H9 (cell line): ENCODE results near the gene CEBPZ. TPM values are rescaled to one million over a fixed set of nuclear protein-coding genes. Genes with fewer than 3 reads are reported as not detected.

Experiments used
- DNase-seq: peaks from one replicate; pipeline ENCODE4 v3.0.0-alpha.2; 2017
- H2AFZ ChIP-seq: one replicate; pipeline ENCODE4 v1.6.1; 2013; ENCODE audit warnings: mild to moderate bottlenecking, low read length, control low read depth, moderate library complexity
- H2AK5ac ChIP-seq: 2 replicates; pipeline ENCODE4 v1.6.1; 2013; ENCODE audit warnings: low read length, control low read depth, mixed read lengths; ENCODE audit not compliant: insufficient read length
- H2BK120ac ChIP-seq: one replicate; pipeline ENCODE4 v1.6.1; 2013; ENCODE audit warnings: low read depth, mild to moderate bottlenecking, low read length, control low read depth, inconsistent platforms; ENCODE audit not compliant: poor library complexity, severe bottlenecking
- H2BK12ac ChIP-seq: 2 replicates; pipeline ENCODE4 v1.6.1; 2013; ENCODE audit warnings: low read length, control low read depth, mixed read lengths, low read depth; ENCODE audit not compliant: insufficient read length
- H2BK15ac ChIP-seq: 2 replicates; pipeline ENCODE4 v1.6.1; 2013; ENCODE audit warnings: low read depth, low read length, control low read depth
- H2BK20ac ChIP-seq: one replicate; pipeline ENCODE4 v1.6.1; 2013; ENCODE audit warnings: low read depth, mild to moderate bottlenecking, low read length, control low read depth, inconsistent platforms; ENCODE audit not compliant: poor library complexity, severe bottlenecking
- H2BK5ac ChIP-seq: 2 replicates; pipeline ENCODE4 v1.6.1; 2013; ENCODE audit warnings: low read length, control low read depth, mixed read lengths; ENCODE audit not compliant: insufficient read length
- H3K14ac ChIP-seq: 2 replicates; pipeline ENCODE4 v1.6.1; 2013; ENCODE audit warnings: low read length, control low read depth; ENCODE audit not compliant: insufficient read depth
- H3K18ac ChIP-seq: 2 replicates; pipeline ENCODE4 v1.6.1; 2013; ENCODE audit warnings: low read depth, mild to moderate bottlenecking, mixed read lengths, low read length, control low read depth; ENCODE audit not compliant: insufficient read length
- H3K23ac ChIP-seq: 2 replicates; pipeline ENCODE4 v1.6.1; 2013; ENCODE audit warnings: low read length, control low read depth, mixed read lengths, low read depth; ENCODE audit not compliant: insufficient read length
- H3K23me2 ChIP-seq: 2 replicates; pipeline ENCODE4 v1.6.1; 2013; ENCODE audit warnings: low read depth, mild to moderate bottlenecking, mixed read lengths, low read length, control low read depth; ENCODE audit not compliant: insufficient read length, poor library complexity, severe bottlenecking
- H3K27ac ChIP-seq: 2 replicates; pipeline ENCODE4 v1.5.1; 2013; ENCODE audit warnings: low read length, control low read depth, mixed read lengths, low read depth; ENCODE audit not compliant: insufficient read length
- H3K27me3 ChIP-seq: 2 replicates; pipeline ENCODE4 v1.6.1; 2013; ENCODE audit warnings: low read length, control low read depth, inconsistent platforms; ENCODE audit not compliant: insufficient read depth
- H3K4ac ChIP-seq: 2 replicates; pipeline ENCODE4 v1.6.1; 2013; ENCODE audit warnings: low read depth, mild to moderate bottlenecking, control low read depth, inconsistent platforms, low read length, moderate library complexity
- H3K4me1 ChIP-seq: 2 replicates; pipeline ENCODE4 v1.6.1; 2013; ENCODE audit warnings: low read length, control low read depth, inconsistent platforms; ENCODE audit not compliant: insufficient read depth
- H3K4me2 ChIP-seq: 2 replicates; pipeline ENCODE4 v1.6.1; 2013; ENCODE audit warnings: low read length, control low read depth, mixed read lengths; ENCODE audit not compliant: insufficient read length, insufficient read depth
- H3K56ac ChIP-seq: 2 replicates; pipeline ENCODE4 v1.6.1; 2013; ENCODE audit warnings: low read depth, mild to moderate bottlenecking, mixed read lengths, low read length, control low read depth; ENCODE audit not compliant: insufficient read length
- H3K79me1 ChIP-seq: 2 replicates; pipeline ENCODE4 v1.6.1; 2013; ENCODE audit warnings: low read depth, mild to moderate bottlenecking, moderate library complexity, low read length, control low read depth, inconsistent platforms; ENCODE audit not compliant: insufficient read depth, poor library complexity, severe bottlenecking
- H3K79me2 ChIP-seq: 2 replicates; pipeline ENCODE4 v1.6.1; 2013; ENCODE audit warnings: low read length, control low read depth, inconsistent platforms; ENCODE audit not compliant: insufficient read depth
- H3K9ac ChIP-seq: 2 replicates; pipeline ENCODE4 v1.6.1; 2013; ENCODE audit warnings: low read length, control low read depth, mixed read lengths; ENCODE audit not compliant: insufficient read length; ENCODE audit errors: extremely low read depth
- H3K9me3 ChIP-seq: one replicate; pipeline ENCODE4 v1.6.1; 2013; ENCODE audit warnings: low read depth, low read length, inconsistent platforms; ENCODE audit not compliant: control insufficient read depth
- H3T11ph ChIP-seq: one replicate; pipeline ENCODE4 v1.6.1; 2013; ENCODE audit warnings: mild to moderate bottlenecking, low read length, control low read depth, inconsistent platforms
- H4K20me1 ChIP-seq: one replicate; pipeline ENCODE4 v1.6.1; 2013; ENCODE audit not compliant: control insufficient read depth, insufficient read length, insufficient read depth
- H4K5ac ChIP-seq: 2 replicates; pipeline ENCODE4 v1.6.1; 2013; ENCODE audit warnings: low read depth, mild to moderate bottlenecking, mixed read lengths, low read length, control low read depth; ENCODE audit not compliant: insufficient read length
- H4K8ac ChIP-seq: replicated peaks from 2 replicates; pipeline ENCODE4 v1.6.1; 2013; ENCODE audit warnings: low read length, control low read depth, mixed read lengths, low read depth; ENCODE audit not compliant: insufficient read length
- H4K91ac ChIP-seq: 2 replicates; pipeline ENCODE4 v1.6.1; 2013; ENCODE audit warnings: low read depth, mild to moderate bottlenecking, moderate library complexity, mixed read lengths, low read length, control low read depth; ENCODE audit not compliant: insufficient read length
- H3K27ac Mint-ChIP-seq, 3 experiments: 2 replicates in 2 of 3; 3 replicates in 1 of 3; pipeline ENCODE4 v1.8.0; 2020 to 2021; ENCODE audit warnings: mixed read lengths in 3 of 3, mild to moderate bottlenecking in 1 of 3, moderate library complexity in 1 of 3
- H3K27me3 Mint-ChIP-seq: 2 replicates; pipeline ENCODE4 v1.8.0; 2021; ENCODE audit warnings: low read depth, mild to moderate bottlenecking, moderate library complexity, mixed read lengths
- H3K36me3 Mint-ChIP-seq, 3 experiments: 2 replicates in 2 of 3; 3 replicates in 1 of 3; pipeline ENCODE4 v1.8.0; 2020 to 2021; ENCODE audit warnings: low read depth in 3 of 3, mixed read lengths in 3 of 3; ENCODE audit not compliant: insufficient read depth in 1 of 3
- H3K4me1 Mint-ChIP-seq, 2 experiments: 2 replicates each; pipeline ENCODE4 v1.8.0; 2020; ENCODE audit warnings: mixed read lengths in 2 of 2
- H3K4me3 Mint-ChIP-seq, 2 experiments: 2 replicates in 1 of 2; 3 replicates in 1 of 2; pipeline ENCODE4 v1.8.0; 2020 to 2021; ENCODE audit warnings: mild to moderate bottlenecking in 2 of 2, mixed read lengths in 2 of 2, moderate library complexity in 1 of 2
- H3K9me3 Mint-ChIP-seq, 2 experiments: 2 replicates in 1 of 2; 3 replicates in 1 of 2; pipeline ENCODE4 v1.8.0; 2020; ENCODE audit warnings: mild to moderate bottlenecking in 2 of 2, mixed read lengths in 2 of 2, moderate library complexity in 1 of 2
- WGBS: extraction: QIAGEN DNeasy Blood & Tissue Kit; methylation state at CpG from one replicate; pipeline ENCODE4 v1.1.7; 2013; ENCODE audit warnings: missing lambda C conversion rate, low lambda C conversion rate, mixed read lengths; ENCODE audit not compliant: insufficient read length; ENCODE audit errors: extremely low coverage; 5-methylcytosine and 5-hydroxymethylcytosine counted together
- total RNA-seq: library from RNA; stranded (reverse); gene quantifications from 2 replicates; pipeline ENCODE4 v1.2.1, GENCODE V29; 2021
- TF ChIP-seq, protein P1 (sequence below): fragments of 200-600 bp; sonication (generic); conservative IDR thresholded peaks from 3 replicates; pipeline ENCODE4 v1.8.0; 2021; ENCODE audit warnings: antibody characterized with exemption, mild to moderate bottlenecking

Gene CEBPZ
- total RNA-seq, 1 experiment from 2014 or later: 281 TPM

DNA sequence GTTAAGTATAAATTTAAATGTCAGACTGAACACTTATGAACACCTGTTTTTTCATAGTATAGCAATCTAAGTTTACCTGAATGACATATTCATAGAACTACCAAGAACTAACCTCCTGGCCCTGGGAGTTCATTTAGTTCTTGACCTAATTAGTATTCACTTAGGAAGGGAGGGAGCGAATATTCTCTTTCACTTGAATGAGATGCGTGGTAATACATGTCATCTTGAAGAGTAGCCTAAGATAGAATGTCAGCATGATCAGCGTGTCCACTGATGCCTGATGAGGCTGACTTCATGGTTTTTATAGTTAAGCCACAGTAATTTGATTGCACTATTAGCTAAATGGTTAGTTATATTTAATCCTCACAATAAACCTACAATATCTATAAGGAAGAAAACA lies 13.4 kb upstream of the CEBPZ start:
- H3K23ac ChIP-seq: no peak overlapping the region
- WGBS: no CpG with 5 or more reads among the region's 3 CpGs
- H4K8ac ChIP-seq: no peak overlapping the region
- Mint-ChIP-seq H3K9me3 (no peaks in the 10 kb centered on the region), H3K4me3 (no peak overlapping the region), H3K4me1 (peaks cover 6 to 22% of the 10 kb centered on the region in 2 experiments; a peak in 2 of 4 replicates), H3K27ac (peak overlapping the region in 1 of 3 experiments; percentile 55; a peak in 2 of 7 replicates), H3K36me3 (peaks cover 52 to 97% (median 92%) of the 10 kb centered on the region in 3 experiments; a peak in 6 of 7 replicates), H3K27me3 (no peaks in the 10 kb centered on the region)
- H3K23me2 ChIP-seq: no peaks in the 10 kb centered on the region
- no peaks in the 10 kb centered on the region for H3K79me2 ChIP-seq
- no peak overlapping the region for H2BK120ac ChIP-seq
- H3K4me2 ChIP-seq: no peak overlapping the region
- H3K79me1 ChIP-seq: peaks cover 2% of the 10 kb centered on the region
- no peak overlapping the region for H3K27ac ChIP-seq
- no peak overlapping the region for H3K14ac ChIP-seq
- no peak overlapping the region for H2AFZ ChIP-seq
- no peak overlapping the region for H2BK12ac ChIP-seq
- no peak overlapping the region for H3K56ac ChIP-seq
- H3K27me3 ChIP-seq: no peaks in the 10 kb centered on the region
- no peak overlapping the region for H3K4ac ChIP-seq
- no peak overlapping the region for H3K18ac ChIP-seq
- H3K4me1 ChIP-seq: no peaks in the 10 kb centered on the region
- no peak overlapping the region for H2AK5ac ChIP-seq
- TF ChIP-seq, protein P1, sequence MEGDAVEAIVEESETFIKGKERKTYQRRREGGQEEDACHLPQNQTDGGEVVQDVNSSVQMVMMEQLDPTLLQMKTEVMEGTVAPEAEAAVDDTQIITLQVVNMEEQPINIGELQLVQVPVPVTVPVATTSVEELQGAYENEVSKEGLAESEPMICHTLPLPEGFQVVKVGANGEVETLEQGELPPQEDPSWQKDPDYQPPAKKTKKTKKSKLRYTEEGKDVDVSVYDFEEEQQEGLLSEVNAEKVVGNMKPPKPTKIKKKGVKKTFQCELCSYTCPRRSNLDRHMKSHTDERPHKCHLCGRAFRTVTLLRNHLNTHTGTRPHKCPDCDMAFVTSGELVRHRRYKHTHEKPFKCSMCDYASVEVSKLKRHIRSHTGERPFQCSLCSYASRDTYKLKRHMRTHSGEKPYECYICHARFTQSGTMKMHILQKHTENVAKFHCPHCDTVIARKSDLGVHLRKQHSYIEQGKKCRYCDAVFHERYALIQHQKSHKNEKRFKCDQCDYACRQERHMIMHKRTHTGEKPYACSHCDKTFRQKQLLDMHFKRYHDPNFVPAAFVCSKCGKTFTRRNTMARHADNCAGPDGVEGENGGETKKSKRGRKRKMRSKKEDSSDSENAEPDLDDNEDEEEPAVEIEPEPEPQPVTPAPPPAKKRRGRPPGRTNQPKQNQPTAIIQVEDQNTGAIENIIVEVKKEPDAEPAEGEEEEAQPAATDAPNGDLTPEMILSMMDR: no peak
- H3K9ac ChIP-seq: no peak overlapping the region
- no peak overlapping the region for H2BK5ac ChIP-seq
- DNase-seq: no peak
- H2BK15ac ChIP-seq: no peak overlapping the region
- no peak overlapping the region for H2BK20ac ChIP-seq
- no peak overlapping the region for H3T11ph ChIP-seq
- no peak overlapping the region for H4K91ac ChIP-seq
- no peaks in the 10 kb centered on the region for H4K20me1 ChIP-seq
- no peaks in the 10 kb centered on the region for H3K9me3 ChIP-seq
- H4K5ac ChIP-seq: no peak overlapping the region
